Measurements from ENCODE around the gene SETD4.
"Not testable (repeated sequence)": the region's sequence is repeated elsewhere in the genome, so short reads cannot be mapped to it uniquely, and the experiment has no call there.

Gene SETD4

GRCh38 chr21:36079010-36079649, 18.8 kb upstream of the SETD4 start:
- no peak for DNase-seq (ENCODE audit: low read depth, low spot score)

GRCh38 chr21:36077758-36078157, 17.4 kb upstream of the SETD4 start:
- DNase-seq (ENCODE audit: low read depth, low spot score): no peak

GRCh38 chr21:36076878-36077655, 16.7 kb upstream of the SETD4 start:
- DNase-seq (ENCODE audit: low read depth, low spot score): no peak

- DNase-seq (ENCODE audit: low read depth, low spot score): no peak
Measured at GRCh38 chr21:36075953-36076352, 15.6 kb upstream of the SETD4 start.

GRCh38 chr21:36075171-36075570, 14.8 kb upstream of the SETD4 start:
- DNase-seq (ENCODE audit: low read depth, low spot score): no peak

GRCh38 chr21:36073911-36074310, 13.6 kb upstream of the SETD4 start:
- not testable (repeated sequence) for DNase-seq (ENCODE audit: low read depth, low spot score)

GRCh38 chr21:36073181-36073580, 12.9 kb upstream of the SETD4 start:
- no peak for DNase-seq (ENCODE audit: low read depth, low spot score)

GRCh38 chr21:36072453-36073162, 12.3 kb upstream of the SETD4 start:
- DNase-seq (ENCODE audit: low read depth, low spot score): no peak

- DNase-seq (ENCODE audit: low read depth, low spot score): no peak
Measured at GRCh38 chr21:36070999-36071398, 10.7 kb upstream of the SETD4 start.

- peak; percentile 65 for DNase-seq (ENCODE audit: low read depth, low spot score)
Measured at GRCh38 chr21:36069713-36070583, 9.6 kb upstream of the SETD4 start, which contains the start of gene CBR1. Gene CBR1 (plus strand): TSS chr21:36070024. CDS start chr21:36070116, 92 bp downstream.

- no peak for DNase-seq (ENCODE audit: low read depth, low spot score)
Measured at GRCh38 chr21:36068748-36069398, 8.5 kb upstream of the SETD4 start.

GRCh38 chr21:36065497-36066036, 5.2 kb upstream of the SETD4 start:
- DNase-seq (ENCODE audit: low read depth, low spot score): no peak

- no peak for DNase-seq (ENCODE audit: low read depth, low spot score)
Measured at GRCh38 chr21:36064085-36064460, 3.7 kb upstream of the SETD4 start.

GRCh38 chr21:36063375-36064084, 3.2 kb upstream of the SETD4 start:
- no peak for DNase-seq (ENCODE audit: low read depth, low spot score)

GRCh38 chr21:36061445-36061844, 1.1 kb upstream of the SETD4 start:
- no peak for DNase-seq (ENCODE audit: low read depth, low spot score)

- DNase-seq (ENCODE audit: low read depth, low spot score): no peak
Measured at GRCh38 chr21:36059823-36060158, 535 bp downstream of the SETD4 start.

GRCh38 chr21:36055551-36055950, 4.8 kb downstream of the SETD4 start:
- DNase-seq (ENCODE audit: low read depth, low spot score): no peak

- DNase-seq (ENCODE audit: low read depth, low spot score): no peak
Measured at GRCh38 chr21:36053715-36054062, 6.6 kb downstream of the SETD4 start.

GRCh38 chr21:36052860-36053714, 7.2 kb downstream of the SETD4 start:
- no peak for DNase-seq (ENCODE audit: low read depth, low spot score)
